Measurements from ENCODE around the gene ARFIP2.
A peak's percentile ranks its signal among the peaks of the same experiment; 100 is the strongest.
"Not testable (repeated sequence)": the region's sequence is repeated elsewhere in the genome, so short reads cannot be mapped to it uniquely, and the experiment has no call there.

Gene ARFIP2

GRCh38 chr11:6481012-6481923 is at the start of gene ARFIP2, which contains the start of gene TIMM10B:
ARFIP2 (minus strand) TSS chr11:6481331; CDS start chr11:6480421, 910 bp downstream.
TIMM10B (plus strand) TSS chr11:6481501; CDS start chr11:6481517, 16 bp downstream.
- H3K4me3 ChIP-seq (ENCODE audit: low read depth, low read length), result peak within 1 kb of the TSS; percentile 98
- peak; percentile 93 for DNase-seq (ENCODE audit: low read depth)
- no peak for TF ChIP-seq CTCF (IDR thresholded peaks at IDR 0.05; ENCODE audit: low read depth, low read length, missing control alignments)

- no peak overlapping the region for H3K4me3 ChIP-seq (ENCODE audit: low read depth, low read length)
- TF ChIP-seq CTCF (IDR thresholded peaks at IDR 0.05; ENCODE audit: low read depth, low read length, missing control alignments), result no peak
- DNase-seq (ENCODE audit: low read depth), result no peak
Observed at GRCh38 chr11:6530848-6531247, 49.7 kb upstream of the ARFIP2 start.

GRCh38 chr11:6529266-6529665 is 48.1 kb upstream of the ARFIP2 start:
- H3K4me3 ChIP-seq (ENCODE audit: low read depth, low read length), result no peak overlapping the region
- no peak for DNase-seq (ENCODE audit: low read depth)
- no peak for TF ChIP-seq CTCF (IDR thresholded peaks at IDR 0.05; ENCODE audit: low read depth, low read length, missing control alignments)

GRCh38 chr11:6526411-6527135 is 45.4 kb upstream of the ARFIP2 start:
- no peak for DNase-seq (ENCODE audit: low read depth)
- TF ChIP-seq CTCF (IDR thresholded peaks at IDR 0.05; ENCODE audit: low read depth, low read length, missing control alignments), result no peak
- H3K4me3 ChIP-seq (ENCODE audit: low read depth, low read length), result no peak overlapping the region

GRCh38 chr11:6523253-6523652 is 42.1 kb upstream of the ARFIP2 start:
- H3K4me3 ChIP-seq (ENCODE audit: low read depth, low read length), result no peak overlapping the region
- no peak for TF ChIP-seq CTCF (IDR thresholded peaks at IDR 0.05; ENCODE audit: low read depth, low read length, missing control alignments)
- no peak for DNase-seq (ENCODE audit: low read depth)

- DNase-seq (ENCODE audit: low read depth); H3K4me3 ChIP-seq (ENCODE audit: low read depth, low read length): not testable (repeated sequence)
Observed at GRCh38 chr11:6521946-6522345, 40.8 kb upstream of the ARFIP2 start.

- H3K4me3 ChIP-seq (ENCODE audit: low read depth, low read length), result no peak overlapping the region
- DNase-seq (ENCODE audit: low read depth), result no peak
- no peak for TF ChIP-seq CTCF (IDR thresholded peaks at IDR 0.05; ENCODE audit: low read depth, low read length, missing control alignments)
Observed at GRCh38 chr11:6520265-6520664, 39.1 kb upstream of the ARFIP2 start.
